ENCODE results near the gene XRCC1.

DNA sequence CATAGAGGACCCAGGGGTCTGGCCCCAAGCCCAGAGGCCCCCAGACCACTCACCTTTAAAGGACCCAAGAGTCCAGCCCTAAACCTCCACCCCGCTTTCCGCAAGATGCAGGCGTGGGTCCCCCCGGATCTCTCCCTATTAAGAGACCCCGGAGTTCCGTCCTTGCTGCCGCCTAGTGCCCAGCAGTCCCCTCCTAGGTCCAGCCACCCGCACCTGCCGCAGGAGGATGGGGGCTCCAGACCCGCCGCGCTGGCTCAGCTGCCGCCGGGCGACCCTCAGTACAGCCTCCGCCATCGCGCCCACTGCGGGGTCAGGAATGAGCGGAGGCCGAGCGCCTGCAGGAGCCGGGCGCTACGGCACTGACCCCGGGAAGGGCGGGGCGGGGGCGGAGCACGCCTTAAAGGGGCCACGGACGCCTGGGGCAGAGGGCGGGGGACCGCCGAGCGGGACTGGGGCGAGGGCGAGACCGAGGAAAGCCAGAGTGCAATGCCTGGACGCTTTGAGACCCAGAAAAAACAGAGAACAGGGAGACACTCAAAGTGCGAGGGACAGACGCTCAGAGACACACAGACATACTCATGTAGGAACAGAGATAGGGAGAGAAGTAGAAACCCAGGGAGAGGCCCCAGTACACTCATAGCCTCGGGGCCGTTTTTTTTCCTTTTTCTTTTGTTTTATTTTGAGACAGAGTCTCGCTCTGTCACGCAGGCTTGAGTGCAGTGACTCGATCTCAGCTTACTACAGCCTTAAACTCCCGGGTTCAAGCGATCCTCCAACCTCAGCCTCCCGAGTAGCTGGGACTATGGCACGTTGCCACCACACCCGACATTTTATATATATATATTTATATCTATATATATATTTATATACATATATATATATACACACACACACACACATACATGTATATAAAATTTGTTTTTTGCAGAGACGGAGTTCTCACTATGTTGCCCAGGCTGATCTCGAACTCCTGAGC is 48.2 kb downstream of the XRCC1 start, which contains the start of gene ETHE1:
- TF ChIP-seq, protein P1, sequence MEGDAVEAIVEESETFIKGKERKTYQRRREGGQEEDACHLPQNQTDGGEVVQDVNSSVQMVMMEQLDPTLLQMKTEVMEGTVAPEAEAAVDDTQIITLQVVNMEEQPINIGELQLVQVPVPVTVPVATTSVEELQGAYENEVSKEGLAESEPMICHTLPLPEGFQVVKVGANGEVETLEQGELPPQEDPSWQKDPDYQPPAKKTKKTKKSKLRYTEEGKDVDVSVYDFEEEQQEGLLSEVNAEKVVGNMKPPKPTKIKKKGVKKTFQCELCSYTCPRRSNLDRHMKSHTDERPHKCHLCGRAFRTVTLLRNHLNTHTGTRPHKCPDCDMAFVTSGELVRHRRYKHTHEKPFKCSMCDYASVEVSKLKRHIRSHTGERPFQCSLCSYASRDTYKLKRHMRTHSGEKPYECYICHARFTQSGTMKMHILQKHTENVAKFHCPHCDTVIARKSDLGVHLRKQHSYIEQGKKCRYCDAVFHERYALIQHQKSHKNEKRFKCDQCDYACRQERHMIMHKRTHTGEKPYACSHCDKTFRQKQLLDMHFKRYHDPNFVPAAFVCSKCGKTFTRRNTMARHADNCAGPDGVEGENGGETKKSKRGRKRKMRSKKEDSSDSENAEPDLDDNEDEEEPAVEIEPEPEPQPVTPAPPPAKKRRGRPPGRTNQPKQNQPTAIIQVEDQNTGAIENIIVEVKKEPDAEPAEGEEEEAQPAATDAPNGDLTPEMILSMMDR (IDR thresholded peaks at IDR 0.05 in 4 of 5, conservative IDR thresholded peaks at IDR 0.05 in 1 of 5) = no peak
- TF ChIP-seq POLR2A (IDR thresholded peaks at IDR 0.05) = peak; percentile 56 to 62
